Common myeloid progenitor, CD34-positive (primary cell): ENCODE measurements around the gene SH3BP4.

Experiments used
- CTCF ChIA-PET: fragments of 350-600 bp; sonication (Branson Sonifier 250); formaldehyde crosslinking; loops from one replicate; lab custom pipeline; 2021; ENCODE audit warnings: antibody characterized with exemption; lab: Charles Lee
- POLR2A ChIA-PET: fragments of 350-600 bp; sonication (Branson Sonifier 250); formaldehyde crosslinking; loops from one replicate; lab custom pipeline; 2021; ENCODE audit warnings: antibody characterized with exemption; lab: Charles Lee
- DNase-seq, 3 donors: peaks; one replicate each; pipeline versions ENCODE4 v3.0.0 to v3.0.0-alpha.2; 2013
- H3K27ac ChIP-seq, 2 experiments: 1 replicate in 1 of 2; 2 replicates in 1 of 2; pipeline ENCODE4 v1.7.0; 2013; ENCODE audit warnings: inconsistent platforms in 2 of 2, low read length in 2 of 2, mild to moderate bottlenecking in 2 of 2, low read depth in 1 of 2, moderate library complexity in 1 of 2; ENCODE audit not compliant: severe bottlenecking in 2 of 2, insufficient read depth in 1 of 2, poor library complexity in 1 of 2
- H3K27me3 ChIP-seq, 5 experiments: replicated peaks in 2 of 5; 1 replicate in 3 of 5; 2 replicates in 2 of 5; pipeline versions ENCODE4 v1.6.1 to v1.7.0; 2013; ENCODE audit warnings: low read length in 4 of 5, mild to moderate bottlenecking in 2 of 5, moderate library complexity in 2 of 5, inconsistent platforms in 1 of 5; ENCODE audit not compliant: insufficient read depth in 5 of 5, control insufficient read depth in 4 of 5
- H3K36me3 ChIP-seq, 4 experiments: 1 replicate in 2 of 4; 2 replicates in 2 of 4; pipeline versions ENCODE4 v1.6.1 to v1.7.0; 2013; ENCODE audit warnings: low read length in 3 of 4, control low read depth in 1 of 4, mild to moderate bottlenecking in 1 of 4; ENCODE audit not compliant: control insufficient read depth in 4 of 4, insufficient read depth in 4 of 4
- H3K4me1 ChIP-seq, 4 experiments: 1 replicate in 3 of 4; 2 replicates in 1 of 4; pipeline versions ENCODE4 v1.6.1 to v1.7.1; 2013; ENCODE audit warnings: low read length in 3 of 4, mild to moderate bottlenecking in 3 of 4, control low read depth in 1 of 4, inconsistent platforms in 1 of 4, moderate library complexity in 1 of 4; ENCODE audit not compliant: control insufficient read depth in 4 of 4, insufficient read depth in 4 of 4; ENCODE audit errors: control extremely low read depth in 1 of 4
- H3K4me3 ChIP-seq, 7 experiments: 1 replicate in 4 of 7; 2 replicates in 3 of 7; pipeline versions ENCODE4 v1.5.1 to v1.7.0; 2013; ENCODE audit warnings: mild to moderate bottlenecking in 7 of 7, low read length in 6 of 7, moderate library complexity in 6 of 7, inconsistent platforms in 2 of 7, low read depth in 2 of 7, control low read depth in 1 of 7; ENCODE audit not compliant: insufficient read depth in 4 of 7, control insufficient read depth in 1 of 7; ENCODE audit errors: extremely low read depth in 1 of 7
- H3K9me3 ChIP-seq, 5 experiments: 1 replicate in 4 of 5; 2 replicates in 1 of 5; pipeline versions ENCODE4 v1.6.1 to v1.7.1; 2013; ENCODE audit warnings: low read length in 4 of 5, mild to moderate bottlenecking in 2 of 5, inconsistent platforms in 1 of 5, low read depth in 1 of 5, moderate library complexity in 1 of 5; ENCODE audit not compliant: control insufficient read depth in 4 of 5, insufficient read depth in 2 of 5; ENCODE audit errors: control extremely low read depth in 1 of 5
- WGBS: methylation state at CpG from one replicate; pipeline ENCODE4 v1.1.5; 2013; ENCODE audit not compliant: insufficient coverage; 5-methylcytosine and 5-hydroxymethylcytosine counted together

The SH3BP4 gene

GRCh38 chr2:234953116-234954031 lies 1.6 kb downstream of the SH3BP4 start:
- no peak overlapping the region for H3K27ac ChIP-seq
- no peak for DNase-seq
- 76% methylated on average over 12 of the region's 20 CpGs for WGBS
- H3K36me3 ChIP-seq, result no peaks in the 10 kb centered on the region
- peaks cover 11 to 55% (median 30%) of the 10 kb centered on the region in 4 experiments for H3K4me1 ChIP-seq
- H3K4me3 ChIP-seq, result peak overlapping the region in 6 of 7 experiments; percentile 64 to 82 (median 80)
- CTCF ChIA-PET, result interaction anchor here (0.8 to 1.8 kb wide), 2 partner anchors 26 to 127 kb away, joined by 3 to 4 read pairs; no protein-coding TSS in a partner anchor
- H3K27me3 ChIP-seq, result peaks cover 0 to 15% (median 6%) of the 10 kb centered on the region in 5 experiments
- no peaks in the 10 kb centered on the region for H3K9me3 ChIP-seq
- POLR2A ChIA-PET, result no interaction called here

DNA sequence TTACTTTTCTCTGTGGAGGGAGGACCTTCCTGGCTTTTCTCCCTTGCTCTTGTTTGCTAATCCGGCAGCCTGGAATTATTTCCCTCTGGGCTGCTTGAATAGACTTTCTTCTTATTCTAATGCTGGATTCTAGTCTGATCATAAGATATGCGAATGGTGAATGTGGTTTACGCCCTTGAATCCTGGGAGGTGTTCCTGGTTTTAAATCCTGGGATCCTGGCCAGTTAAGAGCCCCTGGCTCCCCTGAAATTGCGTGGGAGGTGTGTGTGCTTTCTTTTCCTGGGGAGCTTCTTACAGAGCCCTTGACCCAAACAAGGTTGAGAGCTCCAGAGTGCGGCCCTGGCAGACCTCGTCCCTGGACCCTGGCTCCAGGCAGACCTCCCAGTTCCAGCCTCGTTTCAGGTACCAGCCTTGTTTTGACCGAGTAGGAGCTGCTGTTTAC lies 2.8 kb downstream of the SH3BP4 start:
- H3K4me3 ChIP-seq, result peak overlapping the region in 2 of 7 experiments; percentile 1 to 11
- H3K4me1 ChIP-seq, result peaks cover 15 to 64% (median 36%) of the 10 kb centered on the region in 4 experiments
- no peak overlapping the region for H3K27ac ChIP-seq
- ChIA-PET POLR2A (no interaction called here), CTCF (interaction anchor here (1.1 to 1.8 kb wide), 3 partner anchors 21 to 101 kb away, joined by 3 to 4 read pairs (median 4); no protein-coding TSS in a partner anchor)
- DNase-seq, result no peak
- peaks cover 0 to 12% (median 6%) of the 10 kb centered on the region in 5 experiments for H3K27me3 ChIP-seq
- H3K36me3 ChIP-seq, result no peaks in the 10 kb centered on the region
- 88% methylated on average over 5 of the region's 8 CpGs for WGBS
- no peaks in the 10 kb centered on the region for H3K9me3 ChIP-seq

DNA sequence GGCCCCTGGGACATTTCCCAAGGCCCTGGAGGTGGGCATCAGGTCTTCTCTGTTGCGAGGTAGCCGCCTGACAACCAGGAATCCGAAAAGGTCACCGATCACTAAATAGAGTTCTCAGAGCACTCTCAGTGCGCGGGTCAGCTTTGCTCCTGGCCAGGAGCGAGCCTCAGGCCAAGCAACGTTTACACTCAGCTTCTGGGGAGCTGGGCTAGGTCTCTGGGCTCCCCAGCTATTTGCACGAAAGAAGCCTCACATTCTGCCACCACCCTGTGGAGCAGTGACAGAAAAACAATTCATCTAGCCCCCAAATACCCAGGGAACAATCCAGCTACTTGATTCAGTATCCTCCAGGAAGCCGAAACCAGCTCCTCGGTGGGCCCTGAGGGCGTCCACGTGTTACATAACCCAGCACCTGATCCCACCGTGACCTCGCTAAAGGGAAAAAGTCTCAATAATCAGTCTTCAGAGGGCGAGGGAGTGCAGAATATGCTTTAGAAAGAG lies 3.3 kb downstream of the SH3BP4 start:
- Histone ChIP-seq H3K4me1 (peaks cover 15 to 66% (median 35%) of the 10 kb centered on the region in 4 experiments), H3K27me3 (peaks cover 0 to 10% (median 5%) of the 10 kb centered on the region in 5 experiments), H3K36me3 (no peaks in the 10 kb centered on the region), H3K4me3 (no peak overlapping the region), H3K27ac (no peak overlapping the region), H3K9me3 (no peaks in the 10 kb centered on the region)
- DNase-seq, result no peak
- WGBS, result 98% methylated on average over 15 of the region's 16 CpGs
- ChIA-PET POLR2A (no interaction called here), CTCF (interaction anchor here (1.1 to 1.8 kb wide), 3 partner anchors 21 to 100 kb away, joined by 3 to 4 read pairs (median 4); no protein-coding TSS in a partner anchor)

DNA sequence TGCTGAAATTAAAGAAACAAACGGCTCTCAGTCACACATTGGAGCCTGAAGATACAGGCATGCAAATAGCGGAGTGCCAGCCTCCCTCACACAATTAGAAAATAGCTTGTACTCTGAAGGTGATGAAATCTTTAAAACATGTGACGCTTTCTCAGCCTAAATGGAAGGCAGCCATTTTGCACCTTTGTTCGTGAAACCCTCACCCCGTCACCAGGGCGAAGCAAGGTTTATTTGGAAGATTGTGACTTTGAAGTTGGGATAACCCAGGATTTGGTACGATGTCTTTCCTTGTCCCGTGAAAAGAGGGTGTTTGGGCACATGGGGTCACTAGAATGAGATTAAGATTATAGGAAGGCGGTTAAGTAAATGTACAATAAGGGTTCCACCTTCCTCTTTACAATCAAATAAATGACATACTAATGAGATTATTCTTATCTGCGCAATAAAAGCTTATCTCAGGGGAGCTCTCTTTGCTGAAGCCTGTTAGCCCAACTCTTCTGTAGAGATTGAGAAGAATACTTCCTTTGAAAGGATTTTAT lies 4.2 kb downstream of the SH3BP4 start:
- Histone ChIP-seq H3K4me3 (no peak overlapping the region), H3K9me3 (no peaks in the 10 kb centered on the region), H3K27ac (no peak overlapping the region), H3K27me3 (peaks cover 0 to 6% (median 0%) of the 10 kb centered on the region in 5 experiments), H3K4me1 (peaks cover 13 to 65% (median 34%) of the 10 kb centered on the region in 4 experiments), H3K36me3 (no peaks in the 10 kb centered on the region)
- CTCF ChIA-PET, result interaction anchor here (0.6 to 1.6 kb wide), 3 partner anchors 13 to 101 kb away, joined by 3 to 4 read pairs (median 3); no protein-coding TSS in a partner anchor
- 94% methylated on average over 9 of the region's 10 CpGs for WGBS
- no peak for DNase-seq
- POLR2A ChIA-PET, result interaction anchor here (0.6 kb wide), 1 partner anchor 407 kb away, joined by 3 read pairs; no protein-coding TSS in a partner anchor

DNA sequence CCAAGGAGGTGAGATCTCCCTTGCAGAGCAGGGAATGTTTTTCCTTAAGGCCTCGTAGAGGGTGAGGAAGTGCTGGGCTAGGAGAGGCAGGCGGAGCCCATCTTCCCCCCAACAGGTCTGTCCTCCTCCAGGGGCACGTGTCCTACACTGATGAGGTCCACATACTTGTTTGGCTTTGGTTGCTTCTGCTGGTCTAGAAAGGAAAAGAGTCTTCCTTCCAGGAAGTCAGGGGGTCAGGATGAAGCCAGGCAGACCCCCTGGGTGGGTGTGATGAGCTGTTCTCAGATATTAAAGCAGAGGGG lies 6.0 kb downstream of the SH3BP4 start:
- POLR2A ChIA-PET, result no interaction called here
- CTCF ChIA-PET, result interaction anchor here (1.1 to 2.0 kb wide), 4 partner anchors 8 to 76 kb away, joined by 3 to 5 read pairs (median 4); no protein-coding TSS in a partner anchor
- WGBS, result 69% methylated on average over 2 of the region's 3 CpGs
- no peak for DNase-seq
- Histone ChIP-seq H3K27ac (no peak overlapping the region), H3K4me1 (peaks cover 5 to 60% (median 32%) of the 10 kb centered on the region in 4 experiments), H3K4me3 (no peak overlapping the region), H3K27me3 (peaks cover 0 to 6% (median 0%) of the 10 kb centered on the region in 5 experiments), H3K9me3 (no peaks in the 10 kb centered on the region), H3K36me3 (no peaks in the 10 kb centered on the region)

- 100% methylated on average over 3 of the region's 5 CpGs for WGBS
- Histone ChIP-seq H3K4me1 (peaks cover 4 to 55% (median 28%) of the 10 kb centered on the region in 4 experiments), H3K4me3 (no peak overlapping the region), H3K27ac (no peak overlapping the region), H3K27me3 (peaks cover 0 to 3% (median 0%) of the 10 kb centered on the region in 5 experiments), H3K36me3 (no peaks in the 10 kb centered on the region), H3K9me3 (no peaks in the 10 kb centered on the region)
- CTCF ChIA-PET, result interaction anchor here (1.0 to 2.0 kb wide), 5 partner anchors 8 to 75 kb away, joined by 3 to 5 read pairs (median 4); no protein-coding TSS in a partner anchor
- POLR2A ChIA-PET, result interaction anchor here (0.8 kb wide), 1 partner anchor 361 kb away, joined by 3 read pairs; no protein-coding TSS in a partner anchor
- DNase-seq, result no peak
Observed at GRCh38 chr2:234958311-234958710, 6.5 kb downstream of the SH3BP4 start.
